GM23338 (cell line): ENCODE measurements around the gene LRBA. TPM values are rescaled to one million over a fixed set of nuclear protein-coding genes. Genes with fewer than 3 reads are reported as not detected.

Experiments used
- ATAC-seq: fragments of 200-7000 bp; cut with Tn5 transposase; 3 replicates; pipeline ENCODE4 v1.9.1; 2020
- DNase-seq: peaks from one replicate; pipeline ENCODE4 v3.0.0-alpha.2; 2015; ENCODE audit warnings: low spot score
- H2AFZ ChIP-seq: fragments of 200-600 bp; sonication (generic); 2 replicates; pipeline ENCODE4 v1.8.0; 2016; ENCODE audit warnings: antibody characterized with exemption, mild to moderate bottlenecking, moderate library complexity
- H3F3A ChIP-seq: fragments of 200-600 bp; sonication (generic); replicated peaks from 2 replicates; pipeline ENCODE4 v1.8.0; 2017; ENCODE audit warnings: antibody characterized with exemption, mixed run types, low read depth
- H3K27ac ChIP-seq: fragments of 200-600 bp; sonication (generic); 2 replicates; pipeline ENCODE4 v1.6.1; 2016; ENCODE audit warnings: low read depth
- H3K27me3 ChIP-seq: fragments of 200-600 bp; sonication (generic); 2 replicates; pipeline ENCODE4 v1.8.0; 2016; ENCODE audit warnings: mild to moderate bottlenecking, mixed run types, moderate library complexity; ENCODE audit not compliant: insufficient read depth
- H3K36me3 ChIP-seq: fragments of 200-600 bp; sonication (generic); 2 replicates; pipeline ENCODE4 v1.8.0; 2016; ENCODE audit warnings: mild to moderate bottlenecking; ENCODE audit not compliant: insufficient read depth
- H3K4me1 ChIP-seq: fragments of 200-600 bp; sonication (generic); 2 replicates; pipeline ENCODE4 v1.8.0; 2016; ENCODE audit warnings: mild to moderate bottlenecking, moderate library complexity; ENCODE audit not compliant: insufficient read depth
- H3K4me2 ChIP-seq: fragments of 200-600 bp; sonication (generic); 2 replicates; pipeline ENCODE4 v1.7.1; 2017; ENCODE audit warnings: mixed run types
- H3K4me3 ChIP-seq: fragments of 200-600 bp; sonication (generic); 2 replicates; pipeline ENCODE4 v1.6.1; 2016; ENCODE audit warnings: mixed run types
- H3K79me2 ChIP-seq: fragments of 200-600 bp; sonication (generic); replicated peaks from 2 replicates; pipeline ENCODE4 v1.8.0; 2017; ENCODE audit warnings: mild to moderate bottlenecking; ENCODE audit not compliant: insufficient read depth
- H3K9me2 ChIP-seq: fragments of 200-600 bp; sonication (generic); 2 replicates; pipeline ENCODE4 v1.8.0; 2017; ENCODE audit not compliant: insufficient read depth
- H4K20me1 ChIP-seq: fragments of 200-600 bp; sonication (generic); replicated peaks from 2 replicates; pipeline ENCODE4 v1.8.0; 2017; ENCODE audit warnings: mild to moderate bottlenecking; ENCODE audit not compliant: insufficient read depth
- H3K27ac Mint-ChIP-seq: 2 replicates; pipeline ENCODE4 v1.8.0; 2020; ENCODE audit warnings: inconsistent platforms, mild to moderate bottlenecking, moderate library complexity, mixed read lengths
- H3K27me3 Mint-ChIP-seq: 3 replicates; pipeline ENCODE4 v1.8.0; 2022; ENCODE audit warnings: low read depth, mild to moderate bottlenecking, moderate library complexity, mixed read lengths, inconsistent platforms; ENCODE audit not compliant: insufficient read depth, poor library complexity
- H3K36me3 Mint-ChIP-seq: 3 replicates; pipeline ENCODE4 v1.8.0; 2021; ENCODE audit warnings: low read depth, mild to moderate bottlenecking, inconsistent platforms, moderate library complexity, mixed read lengths
- H3K4me1 Mint-ChIP-seq: 3 replicates; pipeline ENCODE4 v1.8.0; 2020; ENCODE audit warnings: mild to moderate bottlenecking, inconsistent platforms, mixed read lengths
- H3K4me3 Mint-ChIP-seq: 3 replicates; pipeline ENCODE4 v1.8.0; 2021; ENCODE audit warnings: moderate library complexity, mild to moderate bottlenecking, inconsistent platforms, mixed read lengths
- H3K9me3 Mint-ChIP-seq: 3 replicates; pipeline ENCODE4 v1.8.0; 2020; ENCODE audit warnings: moderate library complexity, mild to moderate bottlenecking, inconsistent platforms, mixed read lengths
- CTCF ChIP-seq, 2 experiments: fragments of 200-600 bp in 1 of 2; sonication (generic) in 1 of 2; conservative IDR thresholded peaks; 2 replicates each; pipeline versions ENCODE4 v1.5.1 to v1.6.1; 2016 to 2017; ENCODE audit warnings: antibody characterized with exemption in 2 of 2, low read depth in 2 of 2, mild to moderate bottlenecking in 2 of 2, moderate library complexity in 1 of 2
- EZH2 ChIP-seq: fragments of 200-600 bp; sonication (generic); IDR thresholded peaks from one replicate; pipeline ENCODE4 v1.8.0; 2017; ENCODE audit warnings: antibody characterized with exemption, mild to moderate bottlenecking, low read depth; ENCODE audit not compliant: unreplicated experiment
- EZH2phosphoT487 ChIP-seq: fragments of 200-600 bp; sonication (generic); IDR thresholded peaks from one replicate; pipeline ENCODE4 v1.8.1; 2018; ENCODE audit warnings: antibody characterized with exemption; ENCODE audit not compliant: unreplicated experiment
- JUNB ChIP-seq: IDR thresholded peaks from one replicate; pipeline ENCODE4 v1.6.1; 2016; ENCODE audit warnings: antibody characterized with exemption; ENCODE audit not compliant: unreplicated experiment
- ZNF114 ChIP-seq: fragments of 250-450 bp; sonication (Bioruptor Pico); IDR thresholded peaks from 2 replicates; pipeline ENCODE4 v1.5.0; 2020; ENCODE audit warnings: mild to moderate bottlenecking, moderate library complexity
- ZNF462 ChIP-seq: fragments of 250-450 bp; sonication (Bioruptor Pico); IDR thresholded peaks from 2 replicates; pipeline ENCODE4 v1.5.0; 2020; ENCODE audit warnings: mild to moderate bottlenecking, moderate library complexity
- polyA plus RNA-seq: library from polyadenylated mRNA; unstranded; fragments of >200 nt; fragmentation: Nextera tagmentation; extraction: Ambion mirVana; gene quantifications from 2 replicates; pipeline ENCODE4 v1.2.1, GENCODE V29; 2016
- total RNA-seq: library from RNA; depleted of rRNA; stranded (reverse); fragments of >200 nt; shearing (Covaris generic); gene quantifications from 2 replicates; pipeline ENCODE4 v1.2.3, GENCODE V29; 2014

Gene LRBA
- total and polyA plus RNA-seq, 2 experiments from 2014 or later = 23.3 to 126 TPM

DNA sequence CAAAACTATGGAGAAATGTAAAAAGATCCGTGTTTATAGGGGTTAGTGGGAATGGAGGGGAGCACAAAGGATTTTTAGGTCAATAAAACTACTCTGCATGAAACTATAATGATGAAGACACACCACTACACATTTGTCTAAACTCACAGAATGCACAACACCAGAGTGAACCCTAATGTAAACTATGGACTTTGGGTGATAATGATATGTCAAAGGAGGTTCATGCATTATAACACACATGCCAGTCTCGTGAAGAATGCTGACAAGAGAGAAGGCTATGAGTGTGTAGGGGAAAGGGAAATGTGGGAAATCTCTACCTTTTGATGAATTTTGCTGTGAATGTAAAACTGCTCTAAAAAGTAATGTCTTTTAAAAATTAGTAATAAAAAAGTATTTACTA is 249.9 kb downstream of the LRBA start (continued):
- TF ChIP-seq ZNF462 (CRISPR knock-in tag) (no peak), JUNB (no peak)

DNA sequence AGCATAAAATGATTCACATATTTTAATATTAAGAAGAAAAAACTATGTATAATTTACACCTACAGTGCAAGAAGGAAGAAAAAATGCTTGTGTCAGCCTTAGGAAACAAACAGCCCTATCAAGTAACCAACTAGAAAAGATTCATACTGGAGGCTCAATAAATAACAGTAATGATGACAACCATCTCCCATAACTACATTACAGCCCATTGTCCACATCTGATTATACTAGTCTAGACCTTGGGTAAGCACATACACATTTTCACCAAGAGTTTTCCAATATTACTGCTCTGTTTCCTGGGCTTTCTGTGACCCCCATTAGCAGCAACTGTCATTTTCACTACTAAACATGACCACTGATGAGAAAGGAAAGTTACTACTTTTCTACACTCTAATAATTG is 263.4 kb downstream of the LRBA start:
- no peak for DNase-seq
- no peak overlapping the region for H3K4me3 Mint-ChIP-seq
- TF ChIP-seq JUNB (no peak), ZNF114 (CRISPR knock-in tag) (no peak), EZH2phosphoT487 (no peak), CTCF (conservative IDR thresholded peaks at IDR 0.05; ENCODE audit: low read depth in 2 of 2) (no peak), EZH2 (no peak), ZNF462 (CRISPR knock-in tag) (no peak)

More for the DNA sequence above, 263.4 kb downstream of the LRBA start:
- no peak for ATAC-seq
- Histone ChIP-seq H3K9me2 (no peaks in the 10 kb centered on the region), H3K27me3 (no peaks in the 10 kb centered on the region), H3F3A (no peaks in the 10 kb centered on the region), H3K79me2 (no peaks in the 10 kb centered on the region; the same call in 1 of the 2 replicates), H3K4me3 (no peak overlapping the region), H3K36me3 (no peaks in the 10 kb centered on the region), H2AFZ (no peak overlapping the region), H3K4me1 (no peaks in the 10 kb centered on the region), H3K4me2 (no peak overlapping the region), H4K20me1 (no peaks in the 10 kb centered on the region), H3K27ac (no peak overlapping the region)
- Mint-ChIP-seq H3K27me3 (no peaks in the 10 kb centered on the region), H3K36me3 (no peaks in the 10 kb centered on the region), H3K27ac (no peak overlapping the region), H3K9me3 (no peaks in the 10 kb centered on the region), H3K4me1 (no peaks in the 10 kb centered on the region)
